Uterus (tissue), 2 donors: Measurements from ENCODE around the gene SELENOS.

ENCODE experiments used
- CTCF ChIP-seq, 4 experiments: fragments of 200-600 bp in 2 of 4; fragments of 450-650 bp in 2 of 4; sonication (generic) in 2 of 4; IDR thresholded peaks; one replicate each; pipeline ENCODE4 v1.5.1; 2016 to 2019; ENCODE audit warnings: antibody characterized with exemption in 4 of 4, mild to moderate bottlenecking in 2 of 4, moderate library complexity in 1 of 4
- POLR2A ChIP-seq, 2 donors: fragments of 450-650 bp; IDR thresholded peaks; one replicate each; pipeline ENCODE4 v1.6.1; 2016; ENCODE audit warnings: antibody characterized with exemption in 2 of 2, mild to moderate bottlenecking in 1 of 2, moderate library complexity in 1 of 2

GRCh38 chr15:101277038-101277822 is at the start of gene SELENOS:
- peak in 2 of 4 experiments; percentile 7 to 31 for TF ChIP-seq CTCF (IDR thresholded peaks at IDR 0.05)
- peak; percentile 76 to 96 for TF ChIP-seq POLR2A (IDR thresholded peaks at IDR 0.05)
